Keratinocyte (primary cell): Measurements from ENCODE around the gene TOM1L1. TPM values are rescaled to one million over a fixed set of nuclear protein-coding genes. Genes with fewer than 3 reads are reported as not detected.
A peak's percentile ranks its signal among the peaks of the same experiment; 100 is the strongest.

Source experiments
- DNase-seq: peaks from one replicate; pipeline ENCODE4 v3.0.0-alpha.2; 2011; ENCODE audit warnings: low read depth, missing footprints, low spot score
- FAIRE-seq: peaks from 2 replicates; lab custom pipeline; 2011; peaks lifted over from hg19 to GRCh38; lab: Jason Lieb, UNC
- H2AFZ ChIP-seq: 2 replicates; pipeline ENCODE4 v1.6.0; 2012; ENCODE audit warnings: low read length, control low read depth, inconsistent platforms; ENCODE audit not compliant: control insufficient read depth
- H3K27ac ChIP-seq: 2 replicates; pipeline ENCODE4 v1.5.1; 2011; ENCODE audit warnings: low read length; ENCODE audit not compliant: control insufficient read depth, insufficient read depth
- H3K27me3 ChIP-seq: 3 replicates; pipeline ENCODE4 v1.6.0; 2011; ENCODE audit warnings: low read length; ENCODE audit not compliant: control insufficient read depth, insufficient read depth; ENCODE audit errors: extremely low read depth
- H3K36me3 ChIP-seq, 2 experiments: 2 replicates in 1 of 2; 3 replicates in 1 of 2; pipeline ENCODE4 v1.5.1; 2011; ENCODE audit warnings: low read length in 2 of 2, mild to moderate bottlenecking in 1 of 2; ENCODE audit not compliant: control insufficient read depth in 2 of 2, insufficient read depth in 2 of 2; ENCODE audit errors: extremely low read depth in 1 of 2
- H3K4me1 ChIP-seq: 3 replicates; pipeline ENCODE4 v1.5.1; 2011; ENCODE audit warnings: low read length; ENCODE audit not compliant: control insufficient read depth, insufficient read depth; ENCODE audit errors: extremely low read depth
- H3K4me2 ChIP-seq: 3 replicates; pipeline ENCODE4 v1.6.0; 2011; ENCODE audit warnings: low read depth, low read length; ENCODE audit not compliant: control insufficient read depth, insufficient read depth; ENCODE audit errors: extremely low read depth
- H3K4me3 ChIP-seq, 3 experiments: fragments of 200-600 bp in 1 of 3; sonication (generic) in 1 of 3; 2 replicates in 2 of 3; 3 replicates in 1 of 3; pipeline ENCODE4 v1.5.1; 2011 to 2016; ENCODE audit warnings: low read length in 3 of 3, mild to moderate bottlenecking in 3 of 3, control low read depth in 2 of 3, inconsistent platforms in 1 of 3, low read depth in 1 of 3, mixed read lengths in 1 of 3, mixed run types in 1 of 3, moderate library complexity in 1 of 3; ENCODE audit not compliant: control insufficient read depth in 2 of 3, insufficient read depth in 2 of 3; ENCODE audit errors: extremely low read depth in 1 of 3
- H3K79me2 ChIP-seq: 2 replicates; pipeline ENCODE4 v1.6.0; 2012; ENCODE audit warnings: low read length; ENCODE audit not compliant: control insufficient read depth, insufficient read depth
- H3K9ac ChIP-seq: 3 replicates; pipeline ENCODE4 v1.6.0; 2011; ENCODE audit warnings: low read length; ENCODE audit not compliant: control insufficient read depth, insufficient read depth; ENCODE audit errors: extremely low read depth
- H3K9me1 ChIP-seq: 3 replicates; pipeline ENCODE4 v1.6.0; 2011; ENCODE audit warnings: low read length; ENCODE audit not compliant: control insufficient read depth, insufficient read depth; ENCODE audit errors: extremely low read depth
- H3K9me3 ChIP-seq: 2 replicates; pipeline ENCODE4 v1.5.1; 2012; ENCODE audit warnings: low read depth, low read length; ENCODE audit not compliant: control insufficient read depth
- H4K20me1 ChIP-seq: 3 replicates; pipeline ENCODE4 v1.6.0; 2011; ENCODE audit warnings: low read length; ENCODE audit not compliant: control insufficient read depth, insufficient read depth; ENCODE audit errors: extremely low read depth
- EZH2 ChIP-seq: IDR thresholded peaks from one replicate; pipeline ENCODE4 v1.6.1; 2012; ENCODE audit warnings: inconsistent platforms, mild to moderate bottlenecking, low read length, moderate library complexity
- dilution Hi-C: fragments of 300-500 bp; cut with MboI; formaldehyde crosslinking; loops from one replicate; pipeline ENCODE4 v1.7.0; 2020; ENCODE audit warnings: low sequenced_read_pairs; ENCODE audit not compliant: extremely low pct_ligation_motif_present
- polyA plus RNA-seq, 5 experiments: library from polyadenylated mRNA; depleted of rRNA in 3 of 5; stranded (reverse) in 3 of 5; stranded (forward) in 1 of 5; unstranded in 1 of 5; fragments of >200 nt; gene quantifications; 1 replicate in 1 of 5; 2 replicates in 3 of 5; 3 replicates in 1 of 5; pipeline versions ENCODE4 v1.2.1 to v1.2.3, GENCODE V29; 2011 to 2012; ENCODE audit warnings: missing spikeins in 2 of 5, low read depth in 1 of 5, low replicate concordance in 1 of 5
- TF ChIP-seq, protein P1 (sequence below), 3 experiments: IDR thresholded peaks in 1 of 3; conservative IDR thresholded peaks in 1 of 3; optimal IDR thresholded peaks in 1 of 3; 2 replicates in 2 of 3; 3 replicates in 1 of 3; pipeline versions ENCODE3 to v1.5.1; 2011; ENCODE audit warnings: low read length in 3 of 3, mild to moderate bottlenecking in 3 of 3, moderate library complexity in 2 of 3, control low read depth in 1 of 3, inconsistent platforms in 1 of 3; ENCODE audit not compliant: insufficient read depth in 2 of 3; ENCODE audit errors: extremely low read depth in 1 of 3

Gene TOM1L1
- polyA plus RNA-seq, 1 donor (not counting 4 experiments of a cell fraction or from before 2014, with no cell fraction given), result 90.1 TPM

GRCh38 chr17:54947396-54947795 is 46.7 kb downstream of the TOM1L1 start:
- no peak for DNase-seq
- H3K9me3 ChIP-seq, result no peaks in the 10 kb centered on the region
- no peaks in the 10 kb centered on the region for H3K9me1 ChIP-seq
- H2AFZ ChIP-seq, result no peak overlapping the region
- TF ChIP-seq, protein P1, sequence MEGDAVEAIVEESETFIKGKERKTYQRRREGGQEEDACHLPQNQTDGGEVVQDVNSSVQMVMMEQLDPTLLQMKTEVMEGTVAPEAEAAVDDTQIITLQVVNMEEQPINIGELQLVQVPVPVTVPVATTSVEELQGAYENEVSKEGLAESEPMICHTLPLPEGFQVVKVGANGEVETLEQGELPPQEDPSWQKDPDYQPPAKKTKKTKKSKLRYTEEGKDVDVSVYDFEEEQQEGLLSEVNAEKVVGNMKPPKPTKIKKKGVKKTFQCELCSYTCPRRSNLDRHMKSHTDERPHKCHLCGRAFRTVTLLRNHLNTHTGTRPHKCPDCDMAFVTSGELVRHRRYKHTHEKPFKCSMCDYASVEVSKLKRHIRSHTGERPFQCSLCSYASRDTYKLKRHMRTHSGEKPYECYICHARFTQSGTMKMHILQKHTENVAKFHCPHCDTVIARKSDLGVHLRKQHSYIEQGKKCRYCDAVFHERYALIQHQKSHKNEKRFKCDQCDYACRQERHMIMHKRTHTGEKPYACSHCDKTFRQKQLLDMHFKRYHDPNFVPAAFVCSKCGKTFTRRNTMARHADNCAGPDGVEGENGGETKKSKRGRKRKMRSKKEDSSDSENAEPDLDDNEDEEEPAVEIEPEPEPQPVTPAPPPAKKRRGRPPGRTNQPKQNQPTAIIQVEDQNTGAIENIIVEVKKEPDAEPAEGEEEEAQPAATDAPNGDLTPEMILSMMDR (optimal IDR thresholded peaks at IDR 0.05 in 1 of 3, IDR thresholded peaks at IDR 0.05 in 1 of 3, conservative IDR thresholded peaks at IDR 0.05 in 1 of 3; ENCODE audit: extremely low read depth in 1 of 3, insufficient read depth in 2 of 3, low read length in 3 of 3), result no peak
- TF ChIP-seq EZH2, result no peak
- no peaks in the 10 kb centered on the region for H3K27me3 ChIP-seq
- peaks cover 9% of the 10 kb centered on the region for H3K4me1 ChIP-seq
- H3K27ac ChIP-seq, result no peak overlapping the region
- H3K36me3 ChIP-seq, result peaks cover 14 to 17% of the 10 kb centered on the region in 2 experiments
- dilution Hi-C loops, result no loop called here
- no peak overlapping the region for H3K4me3 ChIP-seq
- FAIRE-seq, result no peak
- no peak overlapping the region for H3K9ac ChIP-seq
- H3K79me2 ChIP-seq, result no peaks in the 10 kb centered on the region
- H3K4me2 ChIP-seq, result no peak overlapping the region
- H4K20me1 ChIP-seq, result no peaks in the 10 kb centered on the region

GRCh38 chr17:54948380-54948779 is 47.7 kb downstream of the TOM1L1 start:
- Histone ChIP-seq H3K4me1 (peaks cover 9% of the 10 kb centered on the region), H3K9ac (no peak overlapping the region), H4K20me1 (no peaks in the 10 kb centered on the region), H3K27ac (peak overlapping the region; percentile 4), H3K27me3 (no peaks in the 10 kb centered on the region), H3K4me3 (no peak overlapping the region), H3K4me2 (no peak overlapping the region), H3K79me2 (no peaks in the 10 kb centered on the region), H2AFZ (no peak overlapping the region), H3K9me3 (no peaks in the 10 kb centered on the region), H3K9me1 (no peaks in the 10 kb centered on the region), H3K36me3 (peaks cover 15 to 17% of the 10 kb centered on the region in 2 experiments)
- dilution Hi-C loops, result no loop called here
- DNase-seq (peak; percentile 41), FAIRE-seq (peak; percentile 43)
- no peak for TF ChIP-seq EZH2
- TF ChIP-seq, protein P1 (optimal IDR thresholded peaks at IDR 0.05 in 1 of 3, IDR thresholded peaks at IDR 0.05 in 1 of 3, conservative IDR thresholded peaks at IDR 0.05 in 1 of 3; ENCODE audit: extremely low read depth in 1 of 3, insufficient read depth in 2 of 3, low read length in 3 of 3), result no peak
